Keratinocyte (primary cell): ENCODE measurements around the gene ITGB2. TPM values are rescaled to one million over a fixed set of nuclear protein-coding genes. Genes with fewer than 3 reads are reported as not detected.

Source experiments
- DNase-seq: peaks from one replicate; pipeline ENCODE4 v3.0.0-alpha.2; 2011; ENCODE audit warnings: low read depth, missing footprints, low spot score
- FAIRE-seq: peaks from 2 replicates; lab custom pipeline; 2011; peaks lifted over from hg19 to GRCh38; lab: Jason Lieb, UNC
- H2AFZ ChIP-seq: 2 replicates; pipeline ENCODE4 v1.6.0; 2012; ENCODE audit warnings: low read length, control low read depth, inconsistent platforms; ENCODE audit not compliant: control insufficient read depth
- H3K27ac ChIP-seq: 2 replicates; pipeline ENCODE4 v1.5.1; 2011; ENCODE audit warnings: low read length; ENCODE audit not compliant: control insufficient read depth, insufficient read depth
- H3K27me3 ChIP-seq: 3 replicates; pipeline ENCODE4 v1.6.0; 2011; ENCODE audit warnings: low read length; ENCODE audit not compliant: control insufficient read depth, insufficient read depth; ENCODE audit errors: extremely low read depth
- H3K36me3 ChIP-seq, 2 experiments: 2 replicates in 1 of 2; 3 replicates in 1 of 2; pipeline ENCODE4 v1.5.1; 2011; ENCODE audit warnings: low read length in 2 of 2, mild to moderate bottlenecking in 1 of 2; ENCODE audit not compliant: control insufficient read depth in 2 of 2, insufficient read depth in 2 of 2; ENCODE audit errors: extremely low read depth in 1 of 2
- H3K4me1 ChIP-seq: 3 replicates; pipeline ENCODE4 v1.5.1; 2011; ENCODE audit warnings: low read length; ENCODE audit not compliant: control insufficient read depth, insufficient read depth; ENCODE audit errors: extremely low read depth
- H3K4me2 ChIP-seq: 3 replicates; pipeline ENCODE4 v1.6.0; 2011; ENCODE audit warnings: low read depth, low read length; ENCODE audit not compliant: control insufficient read depth, insufficient read depth; ENCODE audit errors: extremely low read depth
- H3K4me3 ChIP-seq, 3 experiments: fragments of 200-600 bp in 1 of 3; sonication (generic) in 1 of 3; 2 replicates in 2 of 3; 3 replicates in 1 of 3; pipeline ENCODE4 v1.5.1; 2011 to 2016; ENCODE audit warnings: low read length in 3 of 3, mild to moderate bottlenecking in 3 of 3, control low read depth in 2 of 3, inconsistent platforms in 1 of 3, low read depth in 1 of 3, mixed read lengths in 1 of 3, mixed run types in 1 of 3, moderate library complexity in 1 of 3; ENCODE audit not compliant: control insufficient read depth in 2 of 3, insufficient read depth in 2 of 3; ENCODE audit errors: extremely low read depth in 1 of 3
- H3K79me2 ChIP-seq: 2 replicates; pipeline ENCODE4 v1.6.0; 2012; ENCODE audit warnings: low read length; ENCODE audit not compliant: control insufficient read depth, insufficient read depth
- H3K9ac ChIP-seq: 3 replicates; pipeline ENCODE4 v1.6.0; 2011; ENCODE audit warnings: low read length; ENCODE audit not compliant: control insufficient read depth, insufficient read depth; ENCODE audit errors: extremely low read depth
- H3K9me1 ChIP-seq: 3 replicates; pipeline ENCODE4 v1.6.0; 2011; ENCODE audit warnings: low read length; ENCODE audit not compliant: control insufficient read depth, insufficient read depth; ENCODE audit errors: extremely low read depth
- H3K9me3 ChIP-seq: 2 replicates; pipeline ENCODE4 v1.5.1; 2012; ENCODE audit warnings: low read depth, low read length; ENCODE audit not compliant: control insufficient read depth
- H4K20me1 ChIP-seq: 3 replicates; pipeline ENCODE4 v1.6.0; 2011; ENCODE audit warnings: low read length; ENCODE audit not compliant: control insufficient read depth, insufficient read depth; ENCODE audit errors: extremely low read depth
- EZH2 ChIP-seq: IDR thresholded peaks from one replicate; pipeline ENCODE4 v1.6.1; 2012; ENCODE audit warnings: inconsistent platforms, mild to moderate bottlenecking, low read length, moderate library complexity
- dilution Hi-C: fragments of 300-500 bp; cut with MboI; formaldehyde crosslinking; loops from one replicate; pipeline ENCODE4 v1.7.0; 2020; ENCODE audit warnings: low sequenced_read_pairs; ENCODE audit not compliant: extremely low pct_ligation_motif_present
- polyA plus RNA-seq, 5 experiments: library from polyadenylated mRNA; depleted of rRNA in 3 of 5; stranded (reverse) in 3 of 5; stranded (forward) in 1 of 5; unstranded in 1 of 5; fragments of >200 nt; gene quantifications; 1 replicate in 1 of 5; 2 replicates in 3 of 5; 3 replicates in 1 of 5; pipeline versions ENCODE4 v1.2.1 to v1.2.3, GENCODE V29; 2011 to 2012; ENCODE audit warnings: missing spikeins in 2 of 5, low read depth in 1 of 5, low replicate concordance in 1 of 5
- TF ChIP-seq, protein P1 (sequence below), 3 experiments: IDR thresholded peaks in 1 of 3; conservative IDR thresholded peaks in 1 of 3; optimal IDR thresholded peaks in 1 of 3; 2 replicates in 2 of 3; 3 replicates in 1 of 3; pipeline versions ENCODE3 to v1.5.1; 2011; ENCODE audit warnings: low read length in 3 of 3, mild to moderate bottlenecking in 3 of 3, moderate library complexity in 2 of 3, control low read depth in 1 of 3, inconsistent platforms in 1 of 3; ENCODE audit not compliant: insufficient read depth in 2 of 3; ENCODE audit errors: extremely low read depth in 1 of 3

ITGB2 gene
- polyA plus RNA-seq, 1 donor (not counting 4 experiments of a cell fraction or from before 2014, with no cell fraction given) = 0.55 TPM

DNA sequence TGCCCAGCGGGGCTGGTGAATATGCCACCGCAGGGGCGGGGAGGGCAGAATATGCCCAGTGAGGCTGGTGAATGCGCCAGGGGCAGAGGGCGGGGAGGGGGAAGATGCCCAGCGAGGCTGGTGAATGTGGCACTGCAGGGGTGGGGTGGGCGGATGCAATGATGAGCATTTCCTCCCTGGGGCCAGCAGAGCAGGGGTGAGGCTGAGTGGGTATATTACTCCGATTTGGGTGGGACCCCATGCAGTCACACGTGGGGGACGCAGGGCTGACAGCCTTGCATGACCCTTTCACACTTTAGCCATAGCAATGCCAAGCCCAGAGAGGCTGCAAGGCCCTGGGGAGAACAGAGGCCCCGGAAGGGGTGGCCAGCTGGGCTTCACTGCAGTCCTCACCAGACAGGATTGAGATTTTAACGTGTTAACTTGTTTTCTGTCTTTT lies 9.9 kb upstream of the ITGB2 start:
- no peak overlapping the region for H3K4me3 ChIP-seq
- H3K27ac ChIP-seq = no peak overlapping the region
- no peak for TF ChIP-seq EZH2
- DNase-seq (no peak), FAIRE-seq (no peak)
- H3K9me3 ChIP-seq = no peaks in the 10 kb centered on the region
- H3K36me3 ChIP-seq = no peaks in the 10 kb centered on the region
- peaks cover 24% of the 10 kb centered on the region for H3K27me3 ChIP-seq
- H3K79me2 ChIP-seq = no peaks in the 10 kb centered on the region
- peaks cover 48% of the 10 kb centered on the region for H3K4me1 ChIP-seq
- no peak overlapping the region for H2AFZ ChIP-seq
- H3K9me1 ChIP-seq = no peaks in the 10 kb centered on the region
- no peak overlapping the region for H3K9ac ChIP-seq
- no peak overlapping the region for H3K4me2 ChIP-seq
- dilution Hi-C loops = no loop called here
- H4K20me1 ChIP-seq = no peaks in the 10 kb centered on the region

DNA sequence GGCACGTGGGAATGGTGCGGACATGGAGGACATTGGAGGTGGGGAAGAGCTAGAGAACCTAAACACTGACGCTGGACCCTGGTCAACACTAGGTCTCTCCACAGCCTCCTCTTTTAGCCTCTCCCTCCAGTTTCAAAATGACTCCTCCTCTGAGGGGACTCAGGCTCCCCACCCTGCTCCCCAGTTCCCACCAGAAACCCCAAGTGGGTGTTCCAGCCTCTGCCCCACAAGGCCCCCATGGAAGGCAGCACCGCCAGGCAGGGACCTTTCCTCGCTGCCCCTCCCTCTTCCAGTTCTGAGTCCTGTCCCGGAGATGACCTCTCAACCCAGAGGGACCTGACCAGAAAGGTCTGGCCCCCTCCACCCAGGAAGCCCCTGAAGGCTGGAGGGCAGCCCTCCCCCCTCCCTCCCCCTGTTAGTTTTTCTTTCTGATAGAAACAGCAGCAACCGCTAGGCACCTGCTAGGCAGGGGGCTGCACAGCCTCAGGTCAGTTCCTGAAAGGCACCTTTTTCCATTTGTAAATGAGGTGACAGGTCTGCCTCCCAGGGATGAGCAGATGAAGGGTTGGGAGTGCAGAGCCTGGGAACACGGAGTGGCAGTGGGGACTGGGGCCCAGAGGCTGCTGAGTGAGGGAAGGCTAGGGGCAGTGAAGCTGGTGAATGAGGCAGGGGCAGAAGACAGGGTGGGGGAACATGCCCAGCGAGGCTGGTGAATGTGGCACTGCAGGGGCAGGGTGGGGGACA lies 9.3 kb upstream of the ITGB2 start:
- Histone ChIP-seq H3K9me1 (no peaks in the 10 kb centered on the region), H3K4me2 (no peak overlapping the region), H3K79me2 (no peaks in the 10 kb centered on the region), H3K9ac (no peak overlapping the region), H3K4me3 (no peak overlapping the region), H3K36me3 (no peaks in the 10 kb centered on the region), H3K4me1 (peaks cover 54% of the 10 kb centered on the region), H3K27ac (no peak overlapping the region), H3K9me3 (no peaks in the 10 kb centered on the region), H2AFZ (no peak overlapping the region), H3K27me3 (peaks cover 24% of the 10 kb centered on the region), H4K20me1 (no peaks in the 10 kb centered on the region)
- DNase-seq (no peak), FAIRE-seq (no peak)
- no peak for TF ChIP-seq EZH2
- TF ChIP-seq, protein P1, sequence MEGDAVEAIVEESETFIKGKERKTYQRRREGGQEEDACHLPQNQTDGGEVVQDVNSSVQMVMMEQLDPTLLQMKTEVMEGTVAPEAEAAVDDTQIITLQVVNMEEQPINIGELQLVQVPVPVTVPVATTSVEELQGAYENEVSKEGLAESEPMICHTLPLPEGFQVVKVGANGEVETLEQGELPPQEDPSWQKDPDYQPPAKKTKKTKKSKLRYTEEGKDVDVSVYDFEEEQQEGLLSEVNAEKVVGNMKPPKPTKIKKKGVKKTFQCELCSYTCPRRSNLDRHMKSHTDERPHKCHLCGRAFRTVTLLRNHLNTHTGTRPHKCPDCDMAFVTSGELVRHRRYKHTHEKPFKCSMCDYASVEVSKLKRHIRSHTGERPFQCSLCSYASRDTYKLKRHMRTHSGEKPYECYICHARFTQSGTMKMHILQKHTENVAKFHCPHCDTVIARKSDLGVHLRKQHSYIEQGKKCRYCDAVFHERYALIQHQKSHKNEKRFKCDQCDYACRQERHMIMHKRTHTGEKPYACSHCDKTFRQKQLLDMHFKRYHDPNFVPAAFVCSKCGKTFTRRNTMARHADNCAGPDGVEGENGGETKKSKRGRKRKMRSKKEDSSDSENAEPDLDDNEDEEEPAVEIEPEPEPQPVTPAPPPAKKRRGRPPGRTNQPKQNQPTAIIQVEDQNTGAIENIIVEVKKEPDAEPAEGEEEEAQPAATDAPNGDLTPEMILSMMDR (optimal IDR thresholded peaks at IDR 0.05 in 1 of 3, IDR thresholded peaks at IDR 0.05 in 1 of 3, conservative IDR thresholded peaks at IDR 0.05 in 1 of 3; ENCODE audit: extremely low read depth in 1 of 3, insufficient read depth in 2 of 3, low read length in 3 of 3) = no peak
- dilution Hi-C loops = no loop called here
